MCF 10A (cell line): ENCODE measurements around the gene HBZ. TPM values are rescaled to one million over a fixed set of nuclear protein-coding genes. Genes with fewer than 3 reads are reported as not detected.

Experiments
- BruUV-seq: library from RNA; stranded (reverse); fragments of 400-500 nt; replicated peaks from 2 replicates; lab custom pipeline; 2021; lab: Mats Ljungman, UMichigan
- CTCF ChIA-PET: fragments of 300-600 bp; sonication (Branson Sonifier 250); formaldehyde crosslinking; extraction: SDS; loops from one replicate; lab custom pipeline; 2021; ENCODE audit warnings: antibody characterized with exemption, inconsistent platforms; lab: Yijun Ruan, JAX
- POLR2A ChIA-PET: fragments of 300-600, 350-650 bp; sonication (Branson Sonifier 250); formaldehyde crosslinking; extraction: SDS; loops from one replicate; lab custom pipeline; 2020; ENCODE audit warnings: antibody characterized with exemption, inconsistent platforms; lab: Yijun Ruan, JAX
- DNase-seq: peaks from one replicate; pipeline ENCODE4 v3.0.0-alpha.2; 2018; ENCODE audit not compliant: unreplicated experiment
- H3K27ac Mint-ChIP-seq: one replicate; pipeline ENCODE4 v1.8.0; 2022; ENCODE audit warnings: mild to moderate bottlenecking, low read depth, mixed read lengths; ENCODE audit not compliant: unreplicated experiment
- H3K27me3 Mint-ChIP-seq: one replicate; pipeline ENCODE4 v1.8.0; 2022; ENCODE audit warnings: mixed read lengths; ENCODE audit not compliant: insufficient read depth, unreplicated experiment
- H3K36me3 Mint-ChIP-seq: one replicate; pipeline ENCODE4 v1.8.0; 2022; ENCODE audit warnings: mild to moderate bottlenecking, moderate library complexity, mixed read lengths; ENCODE audit not compliant: insufficient read depth, unreplicated experiment
- H3K4me1 Mint-ChIP-seq: one replicate; pipeline ENCODE4 v1.8.0; 2022; ENCODE audit warnings: mixed read lengths; ENCODE audit not compliant: insufficient read depth, unreplicated experiment
- H3K4me3 Mint-ChIP-seq: one replicate; pipeline ENCODE4 v1.8.0; 2022; ENCODE audit warnings: mild to moderate bottlenecking, moderate library complexity, mixed read lengths; ENCODE audit not compliant: unreplicated experiment
- H3K9me3 Mint-ChIP-seq: one replicate; pipeline ENCODE4 v1.8.0; 2022; ENCODE audit warnings: mixed read lengths; ENCODE audit not compliant: unreplicated experiment
- CTCF ChIP-seq: fragments of 200-600 bp; IDR thresholded peaks from one replicate; pipeline ENCODE4 v1.8.0; 2022; ENCODE audit warnings: antibody characterized with exemption, mild to moderate bottlenecking; ENCODE audit not compliant: unreplicated experiment
- intact Hi-C: fragments of 100-400 bp; cut with micrococcal nuclease; formaldehyde crosslinking; loops from 2 replicates; pipeline ENCODE4 v1.14.1; 2022
- total RNA-seq: library from RNA; stranded (reverse); gene quantifications from 2 replicates; pipeline ENCODE4 v1.2.3, GENCODE V29; 2022

The HBZ gene
- total RNA-seq, 1 experiment from 2014 or later, result not detected

GRCh38 chr16:106623-107324 is 45.7 kb upstream of the HBZ start:
- peak overlapping the region; percentile 36 for H3K27ac Mint-ChIP-seq
- H3K9me3 Mint-ChIP-seq, result no peaks in the 10 kb centered on the region
- H3K36me3 Mint-ChIP-seq, result peaks cover 75% of the 10 kb centered on the region
- ChIA-PET POLR2A (interaction anchor here (0.8 to 1.5 kb wide), 7 partner anchors 11 to 255 kb away, joined by 3 to 6 read pairs (median 3); partner anchors contain the start of gene RHBDF1), CTCF (interaction anchor here (0.6 to 6.2 kb wide), 32 partner anchors 11 to 1017 kb away, joined by 3 to 65 read pairs (median 4); partner anchors contain the start of gene HBQ1)
- peak; percentile 78 for TF ChIP-seq CTCF
- H3K4me3 Mint-ChIP-seq, result no peak overlapping the region
- H3K27me3 Mint-ChIP-seq, result no peaks in the 10 kb centered on the region
- DNase-seq, result peak; percentile 73
- BruUV-seq, result no TSS peak
- no peaks in the 10 kb centered on the region for H3K4me1 Mint-ChIP-seq
- intact Hi-C loops, result loop anchor here (1.0 kb wide), 2 partner anchors 75 to 256 kb away; no protein-coding TSS in a partner anchor

GRCh38 chr16:112153-112840 is 40.1 kb upstream of the HBZ start:
- Mint-ChIP-seq H3K27ac (no peak overlapping the region), H3K9me3 (no peaks in the 10 kb centered on the region), H3K4me3 (no peak overlapping the region), H3K4me1 (peaks cover 13% of the 10 kb centered on the region), H3K36me3 (peaks cover 75% of the 10 kb centered on the region), H3K27me3 (no peaks in the 10 kb centered on the region)
- no peak for DNase-seq
- ChIA-PET CTCF (interaction anchor here (0.6 to 1.7 kb wide), 3 partner anchors 15 to 69 kb away, joined by 3 to 14 read pairs (median 4); no protein-coding TSS in a partner anchor), POLR2A (no interaction called here)
- BruUV-seq, result no TSS peak
- intact Hi-C loops, result no loop called here
- no peak for TF ChIP-seq CTCF

GRCh38 chr16:114327-114726 is 38.1 kb upstream of the HBZ start:
- POLR2A ChIA-PET, result no interaction called here
- no peak for DNase-seq
- Mint-ChIP-seq H3K4me3 (no peak overlapping the region), H3K27ac (no peak overlapping the region), H3K4me1 (peaks cover 13% of the 10 kb centered on the region), H3K27me3 (no peaks in the 10 kb centered on the region), H3K9me3 (no peaks in the 10 kb centered on the region), H3K36me3 (peaks cover 67% of the 10 kb centered on the region)
- no TSS peak for BruUV-seq
- intact Hi-C loops, result no loop called here
- CTCF ChIA-PET, result interaction anchor here (1.0 to 1.1 kb wide), 2 partner anchors 49 to 67 kb away, joined by 3 read pairs; no protein-coding TSS in a partner anchor
- TF ChIP-seq CTCF, result no peak

GRCh38 chr16:116015-116414 is 36.4 kb upstream of the HBZ start:
- peaks cover 52% of the 10 kb centered on the region for H3K36me3 Mint-ChIP-seq
- TF ChIP-seq CTCF, result no peak
- CTCF ChIA-PET, result interaction anchor here (2.5 to 2.7 kb wide), 2 partner anchors 9 to 11 kb away, joined by 12 to 15 read pairs; no protein-coding TSS in a partner anchor
- no peak overlapping the region for H3K27ac Mint-ChIP-seq
- H3K9me3 Mint-ChIP-seq, result no peaks in the 10 kb centered on the region
- BruUV-seq, result no TSS peak
- intact Hi-C loops, result no loop called here
- H3K4me1 Mint-ChIP-seq, result peaks cover 13% of the 10 kb centered on the region
- no peak for DNase-seq
- H3K27me3 Mint-ChIP-seq, result no peaks in the 10 kb centered on the region
- H3K4me3 Mint-ChIP-seq, result no peak overlapping the region
- POLR2A ChIA-PET, result no interaction called here
